Hepatocyte (in vitro differentiated cells): ENCODE measurements around the gene ZNF737. TPM values are rescaled to one million over a fixed set of nuclear protein-coding genes. Genes with fewer than 3 reads are reported as not detected.
"Not testable (repeated sequence)": the region's sequence is repeated elsewhere in the genome, so short reads cannot be mapped to it uniquely, and the experiment has no call there.

ENCODE experiments used
- DNase-seq: peaks from one replicate; pipeline ENCODE4 v3.0.0-alpha.2; 2016; ENCODE audit warnings: low spot score
- H2AFZ ChIP-seq: fragments of 200-600 bp; sonication (generic); 2 replicates; pipeline ENCODE4 v1.6.0; 2016; ENCODE audit warnings: antibody characterized with exemption, mild to moderate bottlenecking
- H3K27ac ChIP-seq: fragments of 200-600 bp; sonication (generic); 2 replicates; pipeline ENCODE4 v1.5.1; 2016; ENCODE audit warnings: mild to moderate bottlenecking
- H3K27me3 ChIP-seq: fragments of 200-600 bp; sonication (generic); 2 replicates; pipeline ENCODE4 v1.6.1; 2016
- H3K36me3 ChIP-seq: fragments of 200-600 bp; sonication (generic); replicated peaks from 2 replicates; pipeline ENCODE4 v1.5.1; 2016; ENCODE audit warnings: low read depth; ENCODE audit not compliant: insufficient read depth
- H3K4me1 ChIP-seq: fragments of 200-600 bp; sonication (generic); 2 replicates; pipeline ENCODE4 v1.5.1; 2016; ENCODE audit warnings: mild to moderate bottlenecking, moderate library complexity; ENCODE audit not compliant: insufficient read depth
- H3K4me2 ChIP-seq: fragments of 200-600 bp; sonication (generic); 2 replicates; pipeline ENCODE4 v1.6.0; 2016
- H3K4me3 ChIP-seq: fragments of 200-600 bp; sonication (generic); 2 replicates; pipeline ENCODE4 v1.5.1; 2016; ENCODE audit warnings: mild to moderate bottlenecking
- H3K79me2 ChIP-seq: fragments of 200-600 bp; sonication (generic); 2 replicates; pipeline ENCODE4 v1.6.0; 2017; ENCODE audit warnings: mild to moderate bottlenecking
- H3K9me2 ChIP-seq: fragments of 200-600 bp; sonication (generic); replicated peaks from 2 replicates; pipeline ENCODE4 v1.6.0; 2017; ENCODE audit warnings: mild to moderate bottlenecking; ENCODE audit not compliant: insufficient read depth
- H3K9me3 ChIP-seq: fragments of 200-600 bp; sonication (generic); 2 replicates; pipeline ENCODE4 v1.5.1; 2016; ENCODE audit warnings: low read depth, mild to moderate bottlenecking
- H4K20me1 ChIP-seq: fragments of 200-600 bp; sonication (generic); 2 replicates; pipeline ENCODE4 v1.6.0; 2016; ENCODE audit warnings: mild to moderate bottlenecking; ENCODE audit not compliant: insufficient read depth, poor library complexity, severe bottlenecking
- CTCF ChIP-seq: fragments of 200-600 bp; sonication (generic); IDR thresholded peaks from 2 replicates; pipeline ENCODE4 v1.5.1; 2016; ENCODE audit warnings: antibody characterized with exemption, mild to moderate bottlenecking; ENCODE audit not compliant: poor library complexity
- EZH2 ChIP-seq: fragments of 200-600 bp; sonication (generic); IDR thresholded peaks from 2 replicates; pipeline ENCODE4 v1.6.1; 2016; ENCODE audit warnings: antibody characterized with exemption, mild to moderate bottlenecking, borderline replicate concordance
- EZH2phosphoT487 ChIP-seq: fragments of 200-600 bp; sonication (generic); IDR thresholded peaks from one replicate; pipeline ENCODE4 v1.6.1; 2018; ENCODE audit warnings: antibody characterized with exemption, mild to moderate bottlenecking, low read depth, moderate library complexity; ENCODE audit not compliant: unreplicated experiment, severe bottlenecking
- WGBS: methylation state at CpG from one replicate; pipeline ENCODE4 v1.1.6; 2016; ENCODE audit warnings: low lambda C conversion rate; ENCODE audit errors: missing lambda C conversion rate; 5-methylcytosine and 5-hydroxymethylcytosine counted together
- polyA plus RNA-seq: library from polyadenylated mRNA; unstranded; fragments of >200 nt; fragmentation: Nextera tagmentation; extraction: Ambion mirVana; gene quantifications from 2 replicates; pipeline ENCODE4 v1.2.1, GENCODE V29; 2016
- total RNA-seq: library from RNA; depleted of rRNA; stranded (reverse); fragments of >200 nt; gene quantifications from 2 replicates; pipeline ENCODE4 v1.2.3, GENCODE V29; 2014

The ZNF737 gene
- total RNA-seq (28.2 and 34.0 TPM in 2 replicates), polyA plus RNA-seq (9.1 and 9.9 TPM in 2 replicates)

- Histone ChIP-seq H3K9me2 (no peaks in the 10 kb centered on the region), H3K79me2 (peaks cover 47% of the 10 kb centered on the region), H3K4me2 (peak within 1 kb of the TSS; percentile 92), H3K27ac (peak within 1 kb of the TSS; percentile 95), H2AFZ (peak within 1 kb of the TSS; percentile 65), H4K20me1 (no peaks in the 10 kb centered on the region), H3K36me3 (peaks cover 4% of the 10 kb centered on the region), H3K4me3 (peak within 1 kb of the TSS; percentile 53), H3K27me3 (no peaks in the 10 kb centered on the region), H3K4me1 (peaks cover 6% of the 10 kb centered on the region), H3K9me3 (peaks cover 18% of the 10 kb centered on the region)
- TF ChIP-seq CTCF (peak; percentile 27), EZH2 (no peak)
- peak; percentile 97 for DNase-seq
- 2% methylated on average over 24 of the region's 28 CpGs for WGBS
Observed at GRCh38 chr19:20565321-20566018, at the start of gene ZNF737. Gene ZNF737 (minus strand): TSS chr19:20565781. CDS start chr19:20565640, 141 bp downstream.

GRCh38 chr19:20614971-20615370 lies 49.4 kb upstream of the ZNF737 start:
- H3K4me1 ChIP-seq, H3K27ac ChIP-seq, H3K4me3 ChIP-seq, H3K79me2 ChIP-seq, H3K27me3 ChIP-seq, H3K9me3 ChIP-seq, DNase-seq, H2AFZ ChIP-seq, H3K36me3 ChIP-seq, H3K4me2 ChIP-seq, H4K20me1 ChIP-seq, H3K9me2 ChIP-seq: not testable (repeated sequence)
- 85% methylated on average over 4 of the region's 4 CpGs for WGBS

- Histone ChIP-seq H3K9me2 (no peaks in the 10 kb centered on the region), H3K4me2 (no peak overlapping the region), H3K36me3 (no peaks in the 10 kb centered on the region), H3K9me3 (no peaks in the 10 kb centered on the region), H3K79me2 (no peaks in the 10 kb centered on the region), H3K4me3 (no peak overlapping the region), H3K27me3 (no peaks in the 10 kb centered on the region), H4K20me1 (no peaks in the 10 kb centered on the region), H3K27ac (no peak overlapping the region), H2AFZ (no peak overlapping the region), H3K4me1 (no peaks in the 10 kb centered on the region)
- WGBS, result 76% methylated on average over 5 of the region's 5 CpGs
- no peak for TF ChIP-seq EZH2
- no peak for TF ChIP-seq CTCF
- TF ChIP-seq EZH2phosphoT487, result no peak
- DNase-seq, result no peak
Observed at GRCh38 chr19:20612711-20613316, 47.2 kb upstream of the ZNF737 start.

- Histone ChIP-seq H3K4me3 (no peak overlapping the region), H3K27ac (no peak overlapping the region), H3K9me3 (no peaks in the 10 kb centered on the region), H3K9me2 (no peaks in the 10 kb centered on the region), H4K20me1 (no peaks in the 10 kb centered on the region), H3K4me1 (no peaks in the 10 kb centered on the region), H3K36me3 (no peaks in the 10 kb centered on the region), H2AFZ (no peak overlapping the region), H3K27me3 (no peaks in the 10 kb centered on the region), H3K79me2 (no peaks in the 10 kb centered on the region), H3K4me2 (no peak overlapping the region)
- TF ChIP-seq EZH2phosphoT487 (no peak), CTCF (no peak), EZH2 (no peak)
- DNase-seq, result no peak
- WGBS, result 94% methylated on average over 6 of the region's 6 CpGs
Observed at GRCh38 chr19:20611866-20612265, 46.3 kb upstream of the ZNF737 start.
